Measurements from ENCODE around the gene UBR3.

DNA sequence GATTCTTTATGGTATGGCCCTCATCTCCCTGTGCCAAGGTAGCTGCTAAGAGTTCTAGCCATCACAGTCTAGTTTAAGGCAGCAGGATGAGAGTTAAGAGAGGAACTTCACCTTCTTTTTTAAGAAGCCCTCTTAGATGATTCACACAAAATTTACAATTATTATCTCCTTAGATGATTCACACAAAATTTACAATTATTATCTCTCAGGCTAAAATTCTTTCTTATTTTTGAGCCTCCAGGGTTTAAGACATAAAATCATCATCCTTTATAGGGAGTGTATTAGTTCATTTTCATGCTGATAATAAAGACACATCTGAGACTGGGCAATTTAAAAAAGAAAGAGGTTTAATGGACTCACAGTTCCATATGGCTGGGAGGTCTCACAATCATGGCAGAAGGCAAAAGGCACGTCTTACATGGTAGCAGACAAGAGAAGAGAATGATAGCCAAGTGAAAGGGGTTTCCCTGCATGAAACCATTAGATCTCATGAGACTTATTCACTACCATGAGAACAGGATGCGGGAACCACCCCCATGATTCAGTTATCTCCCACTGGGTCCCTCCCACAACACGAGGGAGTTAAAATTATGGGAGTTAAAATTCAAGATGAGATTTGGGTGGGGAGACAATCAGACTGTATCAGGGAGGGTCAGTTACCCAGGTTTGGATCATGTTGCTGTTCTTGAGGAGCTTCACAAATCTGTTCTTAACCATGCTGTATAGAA, 217.7 kb downstream of the UBR3 start:
- TF ChIP-seq GATA3 (IDR thresholded peaks at IDR 0.05; ENCODE audit: low read depth, low read length) (no peak), GATA2 (IDR thresholded peaks at IDR 0.05; ENCODE audit: low read depth, low read length) (no peak)

Data from SH-SY5Y (cell line).